Neutrophil (primary cell): ENCODE measurements around the gene RAPGEF5.

Experiments
- H3K27ac ChIP-seq: fragments of 200-600 bp; sonication (generic); 2 replicates; pipeline ENCODE4 v1.5.1; 2016; ENCODE audit warnings: mild to moderate bottlenecking, moderate library complexity
- H3K27me3 ChIP-seq: fragments of 200-600 bp; sonication (generic); 2 replicates; pipeline ENCODE4 v1.6.0; 2016; ENCODE audit warnings: mild to moderate bottlenecking
- H3K36me3 ChIP-seq: fragments of 200-600 bp; sonication (generic); 2 replicates; pipeline ENCODE4 v1.5.1; 2017
- H3K4me1 ChIP-seq, 2 experiments: fragments of 200-600 bp in 1 of 2; sonication (generic) in 1 of 2; 1 replicate in 1 of 2; 2 replicates in 1 of 2; pipeline versions ENCODE4 v1.5.1 to v1.6.1; 2013 to 2016; ENCODE audit warnings: low read depth in 1 of 2, low read length in 1 of 2, mild to moderate bottlenecking in 1 of 2, moderate library complexity in 1 of 2; ENCODE audit not compliant: control insufficient read depth in 1 of 2, insufficient read depth in 1 of 2
- H3K4me3 ChIP-seq, 2 experiments: fragments of 200-600 bp in 1 of 2; sonication (generic) in 1 of 2; 1 replicate in 1 of 2; 2 replicates in 1 of 2; pipeline ENCODE4 v1.5.1; 2013 to 2016; ENCODE audit warnings: low read depth in 1 of 2, low read length in 1 of 2, mild to moderate bottlenecking in 1 of 2, moderate library complexity in 1 of 2
- H3K9me3 ChIP-seq: fragments of 200-600 bp; sonication (generic); 2 replicates; pipeline ENCODE4 v1.5.1; 2016
- TF ChIP-seq, protein P1 (sequence below): fragments of 200-600 bp; sonication (generic); IDR thresholded peaks from 2 replicates; pipeline ENCODE4 v1.5.1; 2016; ENCODE audit warnings: antibody characterized with exemption

Gene RAPGEF5

DNA sequence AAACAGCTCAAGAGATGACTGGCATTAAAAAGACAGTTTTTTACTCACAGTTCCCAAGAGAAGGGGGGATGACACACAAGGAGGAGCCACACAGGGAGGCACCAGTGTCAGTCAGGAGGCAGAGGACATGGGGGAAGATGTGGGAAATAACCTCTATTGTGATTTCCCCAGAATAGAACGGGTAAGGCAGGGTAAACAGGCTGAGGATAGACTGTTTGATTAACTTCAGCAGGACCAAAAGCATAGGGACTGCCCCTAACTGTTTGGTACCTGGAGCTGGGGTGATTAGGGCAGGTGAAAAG, 60.7 kb downstream of the RAPGEF5 start:
- Histone ChIP-seq H3K27ac (no peak overlapping the region), H3K27me3 (no peaks in the 10 kb centered on the region), H3K9me3 (no peaks in the 10 kb centered on the region), H3K36me3 (no peaks in the 10 kb centered on the region), H3K4me3 (no peak overlapping the region), H3K4me1 (no peaks in the 10 kb centered on the region)
- TF ChIP-seq, protein P1, sequence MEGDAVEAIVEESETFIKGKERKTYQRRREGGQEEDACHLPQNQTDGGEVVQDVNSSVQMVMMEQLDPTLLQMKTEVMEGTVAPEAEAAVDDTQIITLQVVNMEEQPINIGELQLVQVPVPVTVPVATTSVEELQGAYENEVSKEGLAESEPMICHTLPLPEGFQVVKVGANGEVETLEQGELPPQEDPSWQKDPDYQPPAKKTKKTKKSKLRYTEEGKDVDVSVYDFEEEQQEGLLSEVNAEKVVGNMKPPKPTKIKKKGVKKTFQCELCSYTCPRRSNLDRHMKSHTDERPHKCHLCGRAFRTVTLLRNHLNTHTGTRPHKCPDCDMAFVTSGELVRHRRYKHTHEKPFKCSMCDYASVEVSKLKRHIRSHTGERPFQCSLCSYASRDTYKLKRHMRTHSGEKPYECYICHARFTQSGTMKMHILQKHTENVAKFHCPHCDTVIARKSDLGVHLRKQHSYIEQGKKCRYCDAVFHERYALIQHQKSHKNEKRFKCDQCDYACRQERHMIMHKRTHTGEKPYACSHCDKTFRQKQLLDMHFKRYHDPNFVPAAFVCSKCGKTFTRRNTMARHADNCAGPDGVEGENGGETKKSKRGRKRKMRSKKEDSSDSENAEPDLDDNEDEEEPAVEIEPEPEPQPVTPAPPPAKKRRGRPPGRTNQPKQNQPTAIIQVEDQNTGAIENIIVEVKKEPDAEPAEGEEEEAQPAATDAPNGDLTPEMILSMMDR, result no peak

DNA sequence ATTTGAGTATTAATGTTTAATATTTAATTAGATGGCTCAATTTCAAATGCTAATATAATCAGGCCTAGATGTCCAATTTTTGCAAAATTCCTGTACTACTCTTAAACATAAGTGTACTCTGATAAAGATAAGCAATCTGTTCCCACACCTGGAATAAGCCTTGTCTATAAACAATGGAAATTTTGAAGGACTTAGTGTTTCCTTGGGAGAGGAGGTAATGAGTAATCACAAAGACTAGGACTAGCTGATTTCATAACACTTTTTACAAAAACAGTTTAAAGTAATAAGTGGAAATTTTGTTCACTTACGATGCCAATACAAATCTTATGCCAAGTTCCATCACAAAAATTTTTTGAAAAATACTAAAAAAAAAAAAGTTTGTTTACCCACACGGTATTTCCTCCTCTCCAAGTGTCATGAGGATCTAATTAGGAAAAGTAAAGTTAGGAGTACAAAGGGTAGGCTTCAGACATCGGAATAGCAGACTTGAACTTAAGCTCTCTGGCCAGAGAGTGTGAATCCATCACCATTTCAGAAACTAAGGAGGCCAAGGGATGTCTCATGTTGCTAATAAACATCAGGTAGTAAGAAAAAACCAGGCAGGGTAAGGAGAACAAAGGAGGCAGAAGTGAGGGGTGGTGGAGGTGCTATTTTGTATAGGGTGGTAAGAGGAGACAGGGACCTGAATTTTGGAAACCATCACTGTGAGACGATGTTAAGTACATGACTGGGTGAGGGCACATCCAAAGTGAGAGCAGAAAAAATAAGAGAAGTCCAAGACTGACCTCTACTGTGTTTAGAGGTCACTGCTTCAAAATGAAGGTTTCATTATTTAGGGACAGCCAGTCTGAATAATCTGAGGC, 61.3 kb downstream of the RAPGEF5 start:
- Histone ChIP-seq H3K36me3 (no peaks in the 10 kb centered on the region), H3K4me1 (no peaks in the 10 kb centered on the region), H3K4me3 (no peak overlapping the region), H3K27me3 (no peaks in the 10 kb centered on the region), H3K9me3 (no peaks in the 10 kb centered on the region), H3K27ac (no peak overlapping the region)
- TF ChIP-seq, protein P1, result no peak

DNA sequence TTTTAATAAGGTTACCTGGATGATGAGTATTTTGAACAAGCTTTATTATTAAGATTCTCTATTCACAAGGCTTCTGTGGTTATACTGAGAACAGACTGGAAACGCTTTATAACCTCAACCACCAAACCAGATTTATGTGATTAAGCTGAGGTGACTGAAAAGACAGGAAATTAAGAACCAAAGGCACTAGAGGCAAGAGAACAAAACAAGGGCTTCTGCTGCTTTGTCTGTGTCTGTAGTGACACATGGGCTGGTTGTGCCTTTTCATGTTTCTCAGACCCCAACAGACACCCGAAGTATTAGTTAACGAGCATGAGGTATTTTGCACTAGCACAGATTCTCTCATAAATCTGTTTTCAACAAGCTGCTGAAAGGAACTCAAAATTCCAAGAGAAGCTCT, 64.4 kb downstream of the RAPGEF5 start:
- TF ChIP-seq, protein P1, result no peak
- Histone ChIP-seq H3K9me3 (no peaks in the 10 kb centered on the region), H3K4me3 (no peak overlapping the region), H3K27ac (no peak overlapping the region), H3K36me3 (no peaks in the 10 kb centered on the region), H3K27me3 (no peaks in the 10 kb centered on the region), H3K4me1 (no peaks in the 10 kb centered on the region)

DNA sequence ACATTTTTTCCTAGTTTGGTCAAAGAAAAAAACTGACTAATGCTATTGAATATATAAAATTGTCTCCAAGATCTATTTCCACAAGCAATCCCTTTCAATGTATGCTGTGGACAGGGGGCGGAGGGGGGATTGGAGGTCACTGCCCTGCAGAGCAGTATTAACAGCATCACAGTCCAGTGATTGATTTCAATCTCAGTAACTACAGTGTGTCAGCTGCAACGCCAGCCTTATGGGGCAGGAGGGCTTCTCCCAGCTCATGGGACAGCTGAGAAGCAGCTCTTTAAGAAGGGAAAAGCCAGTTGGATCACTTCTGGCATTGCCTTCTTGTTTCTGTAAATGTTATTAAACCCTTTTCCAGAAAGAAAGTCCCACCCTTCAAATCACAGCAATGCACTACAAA, 65.0 kb downstream of the RAPGEF5 start:
- H3K4me1 ChIP-seq, result no peaks in the 10 kb centered on the region
- TF ChIP-seq, protein P1, result no peak
- no peak overlapping the region for H3K4me3 ChIP-seq
- no peaks in the 10 kb centered on the region for H3K27me3 ChIP-seq
- no peak overlapping the region for H3K27ac ChIP-seq
- H3K36me3 ChIP-seq, result no peaks in the 10 kb centered on the region
- H3K9me3 ChIP-seq, result no peaks in the 10 kb centered on the region

DNA sequence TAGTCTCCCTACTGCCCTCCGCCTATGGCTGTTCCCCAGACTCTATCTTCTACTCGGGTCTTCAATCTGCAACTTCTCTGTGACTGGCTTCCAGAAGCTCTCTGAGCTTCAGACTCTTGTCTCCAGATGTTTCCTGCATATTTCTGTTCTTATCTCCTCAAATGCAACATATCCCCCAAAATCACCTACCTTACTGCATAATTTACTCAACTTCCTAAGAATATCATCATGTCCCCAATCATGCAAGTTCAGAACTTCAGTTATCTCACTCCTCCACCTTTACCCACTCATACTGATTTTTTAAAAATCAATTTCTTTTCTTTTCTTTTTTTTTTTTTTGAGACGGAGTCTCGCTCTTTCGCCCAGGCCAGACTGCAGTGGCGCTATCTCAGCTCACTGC, 68.8 kb downstream of the RAPGEF5 start:
- Histone ChIP-seq H3K4me1 (no peaks in the 10 kb centered on the region), H3K9me3 (no peaks in the 10 kb centered on the region), H3K4me3 (no peak overlapping the region), H3K27ac (no peak overlapping the region), H3K27me3 (no peaks in the 10 kb centered on the region), H3K36me3 (no peaks in the 10 kb centered on the region)
- TF ChIP-seq, protein P1, result no peak
